WTC11 (cell line): ENCODE results near the gene IVD. TPM values are rescaled to one million over a fixed set of nuclear protein-coding genes. Genes with fewer than 3 reads are reported as not detected.

Experiments used
- ATAC-seq: fragments of 200-7000 bp; cut with Tn5 transposase; 2 replicates; pipeline ENCODE4 v1.10.0; 2021; ENCODE audit warnings: mild to moderate bottlenecking, moderate library complexity
- CTCF ChIA-PET: fragments of 300-600 bp; sonication (Branson Sonifier 250); formaldehyde crosslinking; loops from one replicate; lab custom pipeline; 2021; ENCODE audit warnings: antibody characterized with exemption; lab: Charles Lee
- POLR2A ChIA-PET: fragments of 350-600 bp; sonication (Branson Sonifier 250); formaldehyde crosslinking; loops from one replicate; lab custom pipeline; 2021; ENCODE audit warnings: antibody characterized with exemption; lab: Charles Lee
- DNase-seq: peaks from one replicate; pipeline ENCODE4 v3.0.0; 2021; ENCODE audit warnings: low spot score
- H3K27ac Mint-ChIP-seq: 2 replicates; pipeline ENCODE4 v1.8.0; 2021; ENCODE audit warnings: mixed read lengths
- H3K27me3 Mint-ChIP-seq: 2 replicates; pipeline ENCODE4 v1.8.0; 2021; ENCODE audit warnings: low read depth, mild to moderate bottlenecking, moderate library complexity, mixed read lengths
- H3K36me3 Mint-ChIP-seq: 2 replicates; pipeline ENCODE4 v1.8.0; 2021; ENCODE audit warnings: mixed read lengths
- H3K4me1 Mint-ChIP-seq: 2 replicates; pipeline ENCODE4 v1.8.0; 2022; ENCODE audit warnings: mixed read lengths
- H3K4me3 Mint-ChIP-seq: 2 replicates; pipeline ENCODE4 v1.8.0; 2021; ENCODE audit warnings: mild to moderate bottlenecking, moderate library complexity, mixed read lengths
- H3K9me3 Mint-ChIP-seq: 2 replicates; pipeline ENCODE4 v1.8.0; 2021; ENCODE audit warnings: mixed read lengths
- AFF4 ChIP-seq: sonication (generic); formaldehyde crosslinking; IDR thresholded peaks from 2 replicates; pipeline ENCODE4 v1.8.1; 2023; ENCODE audit warnings: mild to moderate bottlenecking, missing genetic modification reagents, borderline replicate concordance
- CTCF ChIP-seq: fragments of 200-600 bp; IDR thresholded peaks from 2 replicates; pipeline ENCODE4 v1.8.0; 2022; ENCODE audit warnings: antibody characterized with exemption
- E2F1 ChIP-seq: sonication (generic); formaldehyde crosslinking; IDR thresholded peaks from 2 replicates; pipeline ENCODE4 v1.8.0; 2022; ENCODE audit warnings: mild to moderate bottlenecking, missing genetic modification reagents
- E2F4 ChIP-seq: sonication (generic); formaldehyde crosslinking; IDR thresholded peaks from 2 replicates; pipeline ENCODE4 v1.8.1; 2022; ENCODE audit warnings: low read depth, mild to moderate bottlenecking, moderate library complexity, missing genetic modification reagents, borderline replicate concordance
- ETV6 ChIP-seq: sonication (generic); formaldehyde crosslinking; IDR thresholded peaks from 2 replicates; pipeline ENCODE4 v1.8.1; 2022; ENCODE audit warnings: mild to moderate bottlenecking, missing genetic modification reagents
- GTF2I ChIP-seq: fragments of 250-450 bp; sonication (Bioruptor Pico); conservative IDR thresholded peaks from 2 replicates; pipeline ENCODE4 v1.4.0; 2021; ENCODE audit warnings: mild to moderate bottlenecking
- NFATC4 ChIP-seq: fragments of 250-450 bp; sonication (Bioruptor Pico); IDR thresholded peaks from 2 replicates; pipeline ENCODE4 v1.9.0; 2021; ENCODE audit warnings: mild to moderate bottlenecking
- SMAD3 ChIP-seq: sonication (generic); formaldehyde crosslinking; IDR thresholded peaks from 2 replicates; pipeline ENCODE4 v1.8.0; 2022; ENCODE audit warnings: missing genetic modification reagents, mild to moderate bottlenecking, borderline replicate concordance
- ZNF281 ChIP-seq: sonication (generic); formaldehyde crosslinking; IDR thresholded peaks from 2 replicates; pipeline ENCODE4 v1.8.0; 2023; ENCODE audit warnings: mild to moderate bottlenecking, missing genetic modification reagents
- ZSCAN18 ChIP-seq: fragments of 250-450 bp; sonication (Bioruptor Pico); IDR thresholded peaks from 2 replicates; pipeline ENCODE4 v2.1.2; 2022; ENCODE audit warnings: mild to moderate bottlenecking, moderate library complexity
- total RNA-seq: library from RNA; stranded (reverse); gene quantifications from 3 replicates; pipeline ENCODE4 v1.2.3, GENCODE V29; 2021

The IVD gene
- total RNA-seq, 1 experiment from 2014 or later, result 96.1 TPM

GRCh38 chr15:40367686-40368611, 37.6 kb upstream of the IVD start (continued):
- peak; percentile 98 for TF ChIP-seq AFF4 (CRISPR knock-in tag)
- TF ChIP-seq ETV6 (CRISPR knock-in tag), result peak; percentile 99
- TF ChIP-seq E2F1, result peak; percentile 98
- no peak for TF ChIP-seq GTF2I (CRISPR knock-in tag)

GRCh38 chr15:40368719-40369473, 36.7 kb upstream of the IVD start:
- TF ChIP-seq SMAD3 (CRISPR knock-in tag) (no peak), E2F4 (CRISPR knock-in tag) (no peak), CTCF (no peak)
- no peaks in the 10 kb centered on the region for H3K9me3 Mint-ChIP-seq
- ATAC-seq (no peak), DNase-seq (no peak)
- ChIA-PET CTCF (interaction anchor here (0.6 to 8.4 kb wide), 22 partner anchors 11 to 151 kb away, joined by 3 to 87 read pairs (median 6); partner anchors contain the start of genes CCDC9B, DISP2, INAFM2 and IVD), POLR2A (interaction anchor here (0.5 to 1.8 kb wide), 2 partner anchors 14 to 585 kb away, joined by 4 to 6 read pairs; partner anchors contain the start of gene KNSTRN)
- peaks cover 25% of the 10 kb centered on the region for H3K4me1 Mint-ChIP-seq
- peaks cover 45% of the 10 kb centered on the region for H3K27me3 Mint-ChIP-seq
- H3K4me3 Mint-ChIP-seq, result no peak overlapping the region
- H3K36me3 Mint-ChIP-seq, result no peaks in the 10 kb centered on the region
- H3K27ac Mint-ChIP-seq, result no peak overlapping the region

GRCh38 chr15:40369474-40369869, 36.1 kb upstream of the IVD start:
- DNase-seq (no peak), ATAC-seq (no peak)
- POLR2A ChIA-PET, result interaction anchor here (1.3 kb wide), 1 partner anchor 13 kb away, joined by 4 read pairs; the partner anchor contains the start of gene KNSTRN
- no peak overlapping the region for H3K4me3 Mint-ChIP-seq
- no peak for TF ChIP-seq NFATC4
- TF ChIP-seq ZSCAN18, result no peak
- no peak for TF ChIP-seq ZNF281 (CRISPR knock-in tag)
- CTCF ChIA-PET, result interaction anchor here (0.6 to 8.4 kb wide), 6 partner anchors 13 to 54 kb away, joined by 3 to 87 read pairs (median 27); partner anchors contain the start of genes CCDC9B and KNSTRN
- no peak overlapping the region for H3K27ac Mint-ChIP-seq
- no peaks in the 10 kb centered on the region for H3K36me3 Mint-ChIP-seq
- peaks cover 25% of the 10 kb centered on the region for H3K4me1 Mint-ChIP-seq
- peaks cover 45% of the 10 kb centered on the region for H3K27me3 Mint-ChIP-seq
- H3K9me3 Mint-ChIP-seq, result no peaks in the 10 kb centered on the region
